ENCODE measurements around the gene CPS1. TPM values are rescaled to one million over a fixed set of nuclear protein-coding genes. Genes with fewer than 3 reads are reported as not detected.

Gene CPS1
- total and polyA plus RNA-seq, 2 experiments from 2014 or later: 5.5 to 11.0 TPM

DNA sequence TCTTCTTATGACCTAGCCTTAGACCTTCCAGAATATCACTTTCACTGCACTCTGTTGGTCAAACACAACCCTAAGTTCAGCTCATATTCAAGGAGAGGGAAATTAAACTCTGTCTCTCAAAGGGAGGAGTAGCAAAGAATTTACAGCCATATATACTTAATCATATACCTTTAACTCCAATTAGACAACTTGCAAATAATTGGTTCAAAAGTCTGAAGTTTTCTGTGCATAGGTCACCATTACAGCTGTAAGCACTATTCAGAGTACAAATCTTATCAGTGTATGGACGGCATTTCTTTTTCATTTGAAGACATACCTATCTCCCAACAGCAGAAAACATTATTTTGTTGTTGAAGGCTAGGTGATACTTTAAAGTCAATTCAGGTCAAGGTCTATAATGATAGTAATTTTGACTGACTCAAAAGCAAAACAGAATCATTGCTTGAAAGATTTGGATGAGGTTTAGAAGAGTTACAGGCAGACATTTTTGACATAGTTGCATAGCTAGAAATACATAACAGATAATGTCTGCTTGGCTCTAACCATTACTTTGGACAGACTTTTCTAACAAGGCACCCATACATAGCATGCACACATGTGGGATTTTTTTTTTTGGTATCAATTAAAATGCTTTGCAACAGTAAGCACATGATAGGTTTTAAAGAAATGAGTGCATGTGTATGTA is 131.5 kb downstream of the CPS1 start:
- no peaks in the 10 kb centered on the region for H3F3A ChIP-seq (replicated peaks; ENCODE audit: low read depth)
- no peak overlapping the region for H3K4me2 ChIP-seq
- H3K4me3 Mint-ChIP-seq: no peak overlapping the region
- DNase-seq (ENCODE audit: low spot score): no peak
- no peak for TF ChIP-seq STAT1 (IDR thresholded peaks at IDR 0.05; ENCODE audit: unreplicated experiment)
- no peak for TF ChIP-seq EZH2phosphoT487 (IDR thresholded peaks at IDR 0.05; ENCODE audit: unreplicated experiment)
- TF ChIP-seq, protein P1, sequence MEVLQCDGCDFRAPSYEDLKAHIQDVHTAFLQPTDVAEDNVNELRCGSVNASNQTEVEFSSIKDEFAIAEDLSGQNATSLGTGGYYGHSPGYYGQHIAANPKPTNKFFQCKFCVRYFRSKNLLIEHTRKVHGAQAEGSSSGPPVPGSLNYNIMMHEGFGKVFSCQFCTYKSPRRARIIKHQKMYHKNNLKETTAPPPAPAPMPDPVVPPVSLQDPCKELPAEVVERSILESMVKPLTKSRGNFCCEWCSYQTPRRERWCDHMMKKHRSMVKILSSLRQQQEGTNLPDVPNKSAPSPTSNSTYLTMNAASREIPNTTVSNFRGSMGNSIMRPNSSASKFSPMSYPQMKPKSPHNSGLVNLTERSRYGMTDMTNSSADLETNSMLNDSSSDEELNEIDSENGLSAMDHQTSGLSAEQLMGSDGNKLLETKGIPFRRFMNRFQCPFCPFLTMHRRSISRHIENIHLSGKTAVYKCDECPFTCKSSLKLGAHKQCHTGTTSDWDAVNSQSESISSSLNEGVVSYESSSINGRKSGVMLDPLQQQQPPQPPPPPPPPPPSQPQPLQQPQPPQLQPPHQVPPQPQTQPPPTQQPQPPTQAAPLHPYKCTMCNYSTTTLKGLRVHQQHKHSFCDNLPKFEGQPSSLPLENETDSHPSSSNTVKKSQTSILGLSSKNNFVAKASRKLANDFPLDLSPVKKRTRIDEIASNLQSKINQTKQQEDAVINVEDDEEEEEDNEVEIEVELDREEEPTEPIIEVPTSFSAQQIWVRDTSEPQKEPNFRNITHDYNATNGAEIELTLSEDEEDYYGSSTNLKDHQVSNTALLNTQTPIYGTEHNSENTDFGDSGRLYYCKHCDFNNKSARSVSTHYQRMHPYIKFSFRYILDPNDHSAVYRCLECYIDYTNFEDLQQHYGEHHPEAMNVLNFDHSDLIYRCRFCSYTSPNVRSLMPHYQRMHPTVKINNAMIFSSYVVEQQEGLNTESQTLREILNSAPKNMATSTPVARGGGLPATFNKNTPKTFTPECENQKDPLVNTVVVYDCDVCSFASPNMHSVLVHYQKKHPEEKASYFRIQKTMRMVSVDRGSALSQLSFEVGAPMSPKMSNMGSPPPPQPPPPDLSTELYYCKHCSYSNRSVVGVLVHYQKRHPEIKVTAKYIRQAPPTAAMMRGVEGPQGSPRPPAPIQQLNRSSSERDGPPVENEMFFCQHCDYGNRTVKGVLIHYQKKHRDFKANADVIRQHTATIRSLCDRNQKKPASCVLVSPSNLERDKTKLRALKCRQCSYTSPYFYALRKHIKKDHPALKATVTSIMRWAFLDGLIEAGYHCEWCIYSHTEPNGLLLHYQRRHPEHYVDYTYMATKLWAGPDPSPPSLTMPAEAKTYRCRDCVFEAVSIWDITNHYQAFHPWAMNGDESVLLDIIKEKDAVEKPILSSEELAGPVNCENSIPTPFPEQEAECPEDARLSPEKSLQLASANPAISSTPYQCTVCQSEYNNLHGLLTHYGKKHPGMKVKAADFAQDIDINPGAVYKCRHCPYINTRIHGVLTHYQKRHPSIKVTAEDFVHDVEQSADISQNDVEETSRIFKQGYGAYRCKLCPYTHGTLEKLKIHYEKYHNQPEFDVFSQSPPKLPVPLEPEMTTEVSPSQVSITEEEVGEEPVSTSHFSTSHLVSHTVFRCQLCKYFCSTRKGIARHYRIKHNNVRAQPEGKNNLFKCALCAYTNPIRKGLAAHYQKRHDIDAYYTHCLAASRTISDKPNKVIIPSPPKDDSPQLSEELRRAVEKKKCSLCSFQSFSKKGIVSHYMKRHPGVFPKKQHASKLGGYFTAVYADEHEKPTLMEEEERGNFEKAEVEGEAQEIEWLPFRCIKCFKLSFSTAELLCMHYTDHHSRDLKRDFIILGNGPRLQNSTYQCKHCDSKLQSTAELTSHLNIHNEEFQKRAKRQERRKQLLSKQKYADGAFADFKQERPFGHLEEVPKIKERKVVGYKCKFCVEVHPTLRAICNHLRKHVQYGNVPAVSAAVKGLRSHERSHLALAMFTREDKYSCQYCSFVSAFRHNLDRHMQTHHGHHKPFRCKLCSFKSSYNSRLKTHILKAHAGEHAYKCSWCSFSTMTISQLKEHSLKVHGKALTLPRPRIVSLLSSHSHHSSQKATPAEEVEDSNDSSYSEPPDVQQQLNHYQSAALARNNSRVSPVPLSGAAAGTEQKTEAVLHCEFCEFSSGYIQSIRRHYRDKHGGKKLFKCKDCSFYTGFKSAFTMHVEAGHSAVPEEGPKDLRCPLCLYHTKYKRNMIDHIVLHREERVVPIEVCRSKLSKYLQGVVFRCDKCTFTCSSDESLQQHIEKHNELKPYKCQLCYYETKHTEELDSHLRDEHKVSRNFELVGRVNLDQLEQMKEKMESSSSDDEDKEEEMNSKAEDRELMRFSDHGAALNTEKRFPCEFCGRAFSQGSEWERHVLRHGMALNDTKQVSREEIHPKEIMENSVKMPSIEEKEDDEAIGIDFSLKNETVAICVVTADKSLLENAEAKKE (CRISPR knock-in tag; IDR thresholded peaks at IDR 0.05): no peak
- TF ChIP-seq, protein P2, sequence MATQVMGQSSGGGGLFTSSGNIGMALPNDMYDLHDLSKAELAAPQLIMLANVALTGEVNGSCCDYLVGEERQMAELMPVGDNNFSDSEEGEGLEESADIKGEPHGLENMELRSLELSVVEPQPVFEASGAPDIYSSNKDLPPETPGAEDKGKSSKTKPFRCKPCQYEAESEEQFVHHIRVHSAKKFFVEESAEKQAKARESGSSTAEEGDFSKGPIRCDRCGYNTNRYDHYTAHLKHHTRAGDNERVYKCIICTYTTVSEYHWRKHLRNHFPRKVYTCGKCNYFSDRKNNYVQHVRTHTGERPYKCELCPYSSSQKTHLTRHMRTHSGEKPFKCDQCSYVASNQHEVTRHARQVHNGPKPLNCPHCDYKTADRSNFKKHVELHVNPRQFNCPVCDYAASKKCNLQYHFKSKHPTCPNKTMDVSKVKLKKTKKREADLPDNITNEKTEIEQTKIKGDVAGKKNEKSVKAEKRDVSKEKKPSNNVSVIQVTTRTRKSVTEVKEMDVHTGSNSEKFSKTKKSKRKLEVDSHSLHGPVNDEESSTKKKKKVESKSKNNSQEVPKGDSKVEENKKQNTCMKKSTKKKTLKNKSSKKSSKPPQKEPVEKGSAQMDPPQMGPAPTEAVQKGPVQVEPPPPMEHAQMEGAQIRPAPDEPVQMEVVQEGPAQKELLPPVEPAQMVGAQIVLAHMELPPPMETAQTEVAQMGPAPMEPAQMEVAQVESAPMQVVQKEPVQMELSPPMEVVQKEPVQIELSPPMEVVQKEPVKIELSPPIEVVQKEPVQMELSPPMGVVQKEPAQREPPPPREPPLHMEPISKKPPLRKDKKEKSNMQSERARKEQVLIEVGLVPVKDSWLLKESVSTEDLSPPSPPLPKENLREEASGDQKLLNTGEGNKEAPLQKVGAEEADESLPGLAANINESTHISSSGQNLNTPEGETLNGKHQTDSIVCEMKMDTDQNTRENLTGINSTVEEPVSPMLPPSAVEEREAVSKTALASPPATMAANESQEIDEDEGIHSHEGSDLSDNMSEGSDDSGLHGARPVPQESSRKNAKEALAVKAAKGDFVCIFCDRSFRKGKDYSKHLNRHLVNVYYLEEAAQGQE (IDR thresholded peaks at IDR 0.05; ENCODE audit: unreplicated experiment): no peak
- TF ChIP-seq POLR2AphosphoS5 (IDR thresholded peaks at IDR 0.05; ENCODE audit: low read depth): no peak
- TF ChIP-seq, protein P3, sequence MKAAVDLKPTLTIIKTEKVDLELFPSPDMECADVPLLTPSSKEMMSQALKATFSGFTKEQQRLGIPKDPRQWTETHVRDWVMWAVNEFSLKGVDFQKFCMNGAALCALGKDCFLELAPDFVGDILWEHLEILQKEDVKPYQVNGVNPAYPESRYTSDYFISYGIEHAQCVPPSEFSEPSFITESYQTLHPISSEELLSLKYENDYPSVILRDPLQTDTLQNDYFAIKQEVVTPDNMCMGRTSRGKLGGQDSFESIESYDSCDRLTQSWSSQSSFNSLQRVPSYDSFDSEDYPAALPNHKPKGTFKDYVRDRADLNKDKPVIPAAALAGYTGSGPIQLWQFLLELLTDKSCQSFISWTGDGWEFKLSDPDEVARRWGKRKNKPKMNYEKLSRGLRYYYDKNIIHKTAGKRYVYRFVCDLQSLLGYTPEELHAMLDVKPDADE (IDR thresholded peaks at IDR 0.05): no peak
- TF ChIP-seq ZNF331 (CRISPR knock-in tag; IDR thresholded peaks at IDR 0.05; ENCODE audit: low read depth): no peak
- no peak for TF ChIP-seq JUNB (IDR thresholded peaks at IDR 0.05; ENCODE audit: unreplicated experiment)
- TF ChIP-seq CREB1 (CRISPR knock-in tag; IDR thresholded peaks at IDR 0.05; ENCODE audit: low read depth): no peak
- no peak for TF ChIP-seq EZH2 (IDR thresholded peaks at IDR 0.05; ENCODE audit: low read depth, unreplicated experiment)
- TF ChIP-seq CTCF (conservative IDR thresholded peaks at IDR 0.05; ENCODE audit: low read depth in 2 of 2): no peak
- no peak for TF ChIP-seq ZNF114 (CRISPR knock-in tag; IDR thresholded peaks at IDR 0.05)
- no peak for TF ChIP-seq NANOG (IDR thresholded peaks at IDR 0.05; ENCODE audit: borderline replicate concordance)
- H3K4me1 Mint-ChIP-seq: peaks cover 2% of the 10 kb centered on the region; the same call in 2 of the 3 replicates
- H3K4me3 ChIP-seq: no peak overlapping the region
- H3K36me3 ChIP-seq (ENCODE audit: insufficient read depth): no peaks in the 10 kb centered on the region
- H3K79me2 ChIP-seq (replicated peaks; ENCODE audit: insufficient read depth): no peaks in the 10 kb centered on the region
- H3K36me3 Mint-ChIP-seq (ENCODE audit: low read depth): no peaks in the 10 kb centered on the region
- no peaks in the 10 kb centered on the region for H3K27me3 Mint-ChIP-seq (ENCODE audit: insufficient read depth, low read depth, poor library complexity)
- no peaks in the 10 kb centered on the region for H3K4me1 ChIP-seq (ENCODE audit: insufficient read depth)
- no peaks in the 10 kb centered on the region for H3K27me3 ChIP-seq (ENCODE audit: insufficient read depth)
- no peak for ATAC-seq
- no peak overlapping the region for H3K27ac Mint-ChIP-seq
- no peak overlapping the region for H3K27ac ChIP-seq (ENCODE audit: low read depth)
- H4K20me1 ChIP-seq (replicated peaks; ENCODE audit: insufficient read depth): no peaks in the 10 kb centered on the region
- peaks cover 2% of the 10 kb centered on the region; the same call in 1 of the 2 replicates for H3K9me2 ChIP-seq (ENCODE audit: insufficient read depth)
- H3K9me3 Mint-ChIP-seq: no peaks in the 10 kb centered on the region
- no peak overlapping the region for H2AFZ ChIP-seq
